ENCODE results near the gene TMEM17. TPM values are rescaled to one million over a fixed set of nuclear protein-coding genes. Genes with fewer than 3 reads are reported as not detected.
"Not testable (repeated sequence)": the region's sequence is repeated elsewhere in the genome, so short reads cannot be mapped to it uniquely, and the experiment has no call there.

TMEM17 gene, protein sequence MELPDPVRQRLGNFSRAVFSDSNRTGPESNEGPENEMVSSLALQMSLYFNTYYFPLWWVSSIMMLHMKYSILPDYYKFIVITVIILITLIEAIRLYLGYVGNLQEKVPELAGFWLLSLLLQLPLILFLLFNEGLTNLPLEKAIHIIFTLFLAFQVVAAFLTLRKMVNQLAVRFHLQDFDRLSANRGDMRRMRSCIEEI
- 8.0 and 9.3 TPM in 2 replicates for total RNA-seq (2014; rRNA removed; shearing (Covaris generic))
- 9.8 and 10.0 TPM in 2 replicates for polyA plus RNA-seq (2015; cell fraction: cytosol; rRNA removed)
- 8.0 and 9.7 TPM in 2 replicates for polyA plus RNA-seq (2015; cell fraction: nucleus; rRNA removed)

DNA sequence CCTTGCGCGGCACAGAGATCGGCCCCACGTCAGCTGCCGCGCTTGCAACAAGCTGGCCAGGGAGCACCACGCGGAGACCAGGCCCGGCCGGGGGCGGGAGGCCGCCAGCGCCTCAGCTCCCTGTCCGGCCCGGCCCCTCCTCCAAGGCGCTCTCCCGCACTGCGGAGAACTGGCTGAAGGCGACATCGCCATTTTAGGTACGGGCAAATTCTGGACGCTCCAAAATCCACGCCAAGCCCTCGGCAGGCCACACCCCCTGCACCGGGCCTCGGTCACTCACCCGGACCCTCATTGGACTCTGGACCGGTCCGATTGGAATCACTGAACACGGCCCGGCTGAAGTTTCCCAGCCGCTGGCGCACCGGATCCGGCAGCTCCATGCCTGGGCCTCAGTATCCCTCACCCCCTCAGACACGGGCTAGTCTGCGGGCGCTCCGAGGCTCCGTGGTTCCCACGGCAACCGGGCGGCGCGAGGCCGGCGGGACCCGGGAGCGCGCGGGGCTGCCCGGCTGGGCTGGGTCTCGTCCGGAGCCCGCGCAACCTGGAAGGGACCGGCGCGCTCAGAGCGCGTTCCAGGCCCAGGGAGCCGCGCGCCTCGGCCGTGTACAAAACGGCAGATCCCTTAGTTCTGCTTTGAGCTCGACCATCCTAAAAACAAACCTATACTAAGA is at the start of gene TMEM17:
Gene TMEM17 (minus strand): TSS at position 446 of the 671 bp plus-strand sequence. CDS start 66 bp downstream, at position 380.
- in situ Hi-C loops (cut with HindIII; ENCODE audit: low pct_unique_long_range_greater_than_20kb, low sequenced_read_pairs): no loop called here
- DNase-seq (ENCODE audit: low read depth, low spot score): peak; percentile 98

DNA sequence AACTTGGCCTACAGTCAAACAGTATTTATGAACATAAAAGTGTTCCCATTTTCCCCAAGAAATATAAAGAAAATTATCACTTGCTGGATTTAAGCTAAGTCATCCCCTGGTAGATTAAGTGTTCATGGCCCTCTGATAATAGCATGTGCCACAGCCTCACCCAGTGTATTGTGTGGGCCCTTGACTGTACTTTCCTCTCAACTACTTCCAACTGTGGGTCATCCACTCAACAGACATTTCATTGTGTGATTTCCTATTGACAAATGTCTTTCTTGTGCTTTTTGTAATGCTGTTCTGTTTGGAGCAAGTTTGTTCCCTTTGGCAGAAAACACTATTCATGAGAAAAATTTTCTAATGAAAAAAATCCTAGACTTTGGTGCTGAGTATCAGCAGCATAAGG is 48.4 kb upstream of the TMEM17 start:
- DNase-seq (ENCODE audit: low read depth, low spot score): peak; percentile 32
- in situ Hi-C loops (cut with HindIII; ENCODE audit: low pct_unique_long_range_greater_than_20kb, low sequenced_read_pairs): no loop called here

DNA sequence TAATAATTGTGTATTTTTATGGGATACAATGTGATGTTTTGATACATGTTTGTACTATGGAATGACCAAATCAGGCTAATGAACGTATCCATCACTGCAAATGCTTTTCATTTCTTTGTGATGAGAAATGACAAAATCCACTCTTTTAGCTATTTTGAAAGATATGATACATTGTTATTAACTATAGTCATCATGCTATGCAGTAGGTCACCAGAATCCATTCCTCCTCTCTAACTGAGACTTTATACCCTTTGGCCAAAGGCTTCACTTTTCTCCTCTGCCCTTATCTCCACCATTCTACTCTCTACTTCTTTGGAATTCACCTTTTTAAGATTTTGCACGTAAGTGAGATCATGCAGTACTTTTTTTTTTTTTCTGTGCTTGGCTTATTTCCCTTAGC is 44.5 kb upstream of the TMEM17 start:
- in situ Hi-C loops (cut with HindIII; ENCODE audit: low pct_unique_long_range_greater_than_20kb, low sequenced_read_pairs): no loop called here

DNA sequence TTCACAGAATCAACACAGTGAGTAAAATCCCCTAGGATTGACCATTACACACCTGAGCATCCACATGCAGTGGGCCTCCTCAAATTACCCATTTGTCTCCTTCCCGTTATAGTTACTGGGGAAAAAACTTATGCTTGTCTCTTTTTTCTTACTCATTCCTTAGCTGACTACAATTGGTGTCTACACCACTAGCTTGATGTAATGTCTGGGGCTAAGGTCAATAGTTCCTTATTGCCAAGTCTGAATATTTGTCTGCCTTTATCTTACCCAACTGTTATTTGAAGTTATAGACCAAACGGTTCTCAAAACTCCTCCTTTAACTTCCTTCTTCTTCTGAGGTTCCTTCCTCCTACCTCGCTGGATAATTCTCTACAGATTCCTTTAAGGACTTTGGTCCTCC is 41.9 kb upstream of the TMEM17 start:
- DNase-seq (ENCODE audit: low read depth, low spot score): no peak
- in situ Hi-C loops (cut with HindIII; ENCODE audit: low pct_unique_long_range_greater_than_20kb, low sequenced_read_pairs): no loop called here

More for the DNA sequence above, 44.5 kb upstream of the TMEM17 start:
- DNase-seq (ENCODE audit: low read depth, low spot score): no peak

DNA sequence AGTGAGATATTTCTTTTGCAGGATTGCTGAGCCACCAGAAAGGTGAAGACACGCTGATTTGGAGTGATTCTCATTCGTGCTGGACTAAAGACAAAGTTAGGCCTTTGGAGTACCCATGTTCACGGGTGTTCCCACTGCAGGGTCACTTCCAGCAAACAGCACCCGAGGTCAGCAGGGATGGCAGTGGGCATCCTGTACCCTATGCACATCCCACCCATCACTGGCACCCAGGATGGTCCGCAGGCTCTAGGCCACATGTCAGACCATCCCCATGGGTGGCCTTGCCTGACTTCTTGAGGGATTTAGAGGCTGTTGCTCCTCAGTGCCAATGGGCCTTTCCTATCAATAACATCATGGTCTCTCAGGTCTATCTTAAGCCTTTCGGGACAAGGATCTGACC is 39.3 kb upstream of the TMEM17 start:
- in situ Hi-C loops (cut with HindIII; ENCODE audit: low pct_unique_long_range_greater_than_20kb, low sequenced_read_pairs): no loop called here

DNA sequence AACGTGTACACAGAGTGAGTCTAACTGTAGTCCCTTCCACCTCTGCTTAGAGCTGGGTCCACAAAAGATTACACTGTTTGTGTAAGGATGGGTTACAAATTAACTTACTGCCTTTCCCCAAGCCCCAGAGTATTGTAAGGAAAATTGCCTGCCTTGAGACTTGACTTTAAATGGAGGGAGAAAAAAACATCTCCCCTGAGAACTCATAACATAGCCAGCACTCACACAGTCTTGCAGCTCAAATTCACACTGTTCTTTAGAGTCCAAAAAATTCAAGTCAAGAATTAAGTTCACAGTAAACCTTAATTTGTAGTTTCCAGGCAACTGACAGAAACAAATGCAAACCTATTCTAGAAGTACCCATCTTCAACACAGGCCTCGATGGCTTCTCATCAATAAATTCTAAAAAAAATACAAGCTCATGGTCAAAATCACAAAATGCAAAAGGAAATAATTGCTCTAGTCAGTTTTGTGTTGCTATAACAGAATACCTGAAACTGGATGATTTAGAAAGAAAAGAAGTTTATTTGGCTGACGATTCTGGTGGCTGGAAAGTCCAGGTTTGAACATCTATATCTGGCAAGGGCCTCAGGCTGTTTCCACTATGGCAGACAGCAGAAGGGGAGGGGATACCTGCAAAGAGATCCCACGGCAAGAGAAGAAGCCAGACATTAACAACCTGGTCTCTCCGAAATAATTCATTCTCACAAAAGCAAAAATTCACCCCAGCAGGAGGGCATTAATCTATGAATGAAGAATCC is 34.6 kb upstream of the TMEM17 start:
- in situ Hi-C loops (cut with HindIII; ENCODE audit: low pct_unique_long_range_greater_than_20kb, low sequenced_read_pairs): no loop called here

More for the DNA sequence above, 39.3 kb upstream of the TMEM17 start:
- DNase-seq (ENCODE audit: low read depth, low spot score): no peak

DNA sequence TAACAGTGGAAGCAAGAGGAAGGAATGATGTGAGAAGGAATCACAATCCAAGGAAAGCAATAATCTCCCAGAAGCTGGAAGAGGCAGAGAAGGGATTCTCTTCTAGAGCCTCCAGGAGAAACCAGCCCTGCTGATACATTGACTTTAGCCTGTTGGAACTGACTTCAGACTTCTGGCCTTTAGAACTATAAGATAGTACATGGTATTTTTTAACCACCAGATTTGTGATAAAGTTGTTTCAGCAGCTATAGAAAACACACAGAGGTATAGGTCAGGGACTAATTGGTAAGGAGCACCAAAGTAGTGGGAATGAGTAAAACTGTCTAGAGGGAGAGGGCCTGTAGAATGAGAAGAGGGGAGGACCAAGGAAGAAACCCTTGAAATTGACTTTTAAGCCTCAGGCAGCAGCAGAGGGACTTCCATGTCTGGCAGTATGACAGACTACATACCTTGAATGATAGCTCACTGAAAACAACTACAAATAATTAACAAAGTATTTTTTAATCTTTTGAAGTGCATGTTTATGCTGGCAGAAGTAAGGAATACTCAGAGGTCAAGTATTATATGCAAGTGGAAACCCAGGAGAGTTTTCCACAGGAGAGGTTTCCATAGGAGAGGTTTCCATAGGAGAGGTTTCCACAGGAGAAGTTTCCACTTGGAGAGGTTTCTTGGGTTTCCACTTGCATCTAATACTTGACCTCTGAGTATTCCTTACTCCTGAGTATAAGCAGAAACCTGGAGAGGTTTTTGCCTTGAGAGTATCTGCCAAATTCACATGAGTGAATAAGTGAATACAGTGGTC is 33.8 kb upstream of the TMEM17 start:
- in situ Hi-C loops (cut with HindIII; ENCODE audit: low pct_unique_long_range_greater_than_20kb, low sequenced_read_pairs): no loop called here
- DNase-seq (ENCODE audit: low read depth, low spot score): no peak

More for the DNA sequence above, 34.6 kb upstream of the TMEM17 start:
- DNase-seq (ENCODE audit: low read depth, low spot score): no peak

DNA sequence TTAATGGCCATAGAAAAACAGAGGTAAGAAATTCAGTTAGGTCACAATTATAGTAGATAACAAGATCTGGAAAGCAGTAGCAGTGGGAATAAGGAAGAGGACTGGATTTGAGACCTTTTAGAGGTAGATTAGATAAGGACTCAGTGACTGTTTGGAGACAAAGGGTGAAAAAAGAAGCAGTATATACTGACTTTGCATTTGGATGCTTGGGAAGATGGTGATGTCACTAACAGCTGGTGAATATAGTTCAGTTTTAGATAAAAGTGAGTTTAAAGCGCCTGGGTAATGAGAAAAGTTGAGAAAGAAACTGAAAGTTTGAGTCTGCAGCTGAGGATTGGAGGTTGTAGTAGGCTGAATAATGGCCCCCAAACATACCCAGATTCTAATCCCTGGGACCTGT is 32.8 kb upstream of the TMEM17 start:
- in situ Hi-C loops (cut with HindIII; ENCODE audit: low pct_unique_long_range_greater_than_20kb, low sequenced_read_pairs): no loop called here
- DNase-seq (ENCODE audit: low read depth, low spot score): no peak

DNA sequence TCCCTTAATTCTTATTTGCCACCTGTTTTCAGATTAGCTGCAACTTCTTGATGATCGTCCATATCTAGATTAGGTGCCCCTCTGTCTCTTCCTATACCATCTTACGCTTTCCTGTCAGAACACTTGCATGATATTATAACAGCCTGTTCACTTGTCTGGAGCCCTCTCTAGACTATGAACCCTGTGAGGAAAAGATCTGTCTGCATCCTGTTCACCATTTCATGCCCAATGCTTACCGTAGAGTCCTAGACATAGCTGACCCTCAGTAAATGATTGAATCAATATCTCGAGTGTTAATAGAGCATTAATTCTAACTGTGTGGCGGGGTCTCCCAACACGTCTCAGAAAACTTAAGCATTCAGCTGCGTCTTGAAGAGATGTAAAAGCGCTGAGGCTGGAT is 31.8 kb upstream of the TMEM17 start:
- no peak for DNase-seq (ENCODE audit: low read depth, low spot score)
- in situ Hi-C loops (cut with HindIII; ENCODE audit: low pct_unique_long_range_greater_than_20kb, low sequenced_read_pairs): no loop called here

DNA sequence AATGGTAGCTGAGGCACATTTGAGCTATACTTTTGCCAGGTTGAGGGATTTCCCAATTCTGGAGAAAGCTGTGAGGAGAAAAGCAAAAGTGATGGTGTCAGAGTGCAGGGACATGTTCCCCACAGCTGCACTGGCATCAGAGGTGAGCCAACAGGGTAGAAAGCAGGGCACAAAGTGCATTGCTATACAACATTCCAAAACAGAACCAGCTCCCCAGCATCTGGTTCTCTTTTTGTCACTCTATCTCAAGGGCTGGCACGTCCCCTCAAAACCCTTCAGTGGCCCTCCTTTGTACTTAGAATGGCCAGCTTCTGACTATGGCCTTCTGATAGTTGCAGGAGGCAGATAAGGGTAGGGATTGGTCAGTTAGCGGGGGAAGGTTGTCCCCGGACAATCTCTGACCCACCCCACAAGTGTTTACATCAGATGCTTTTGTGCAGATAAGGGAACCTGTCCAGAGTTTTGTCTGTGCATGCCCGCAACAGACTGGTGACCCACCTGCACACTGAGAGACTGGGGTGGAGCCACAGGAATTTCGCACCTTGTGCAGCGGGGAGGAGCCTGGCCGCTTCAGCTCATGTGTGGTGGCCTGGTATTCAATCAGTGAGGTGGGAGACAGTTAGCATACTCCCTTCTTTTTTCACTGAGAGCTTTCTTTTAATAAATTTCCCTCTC is 31.0 kb upstream of the TMEM17 start:
- no peak for DNase-seq (ENCODE audit: low read depth, low spot score)
- in situ Hi-C loops (cut with HindIII; ENCODE audit: low pct_unique_long_range_greater_than_20kb, low sequenced_read_pairs): no loop called here

DNA sequence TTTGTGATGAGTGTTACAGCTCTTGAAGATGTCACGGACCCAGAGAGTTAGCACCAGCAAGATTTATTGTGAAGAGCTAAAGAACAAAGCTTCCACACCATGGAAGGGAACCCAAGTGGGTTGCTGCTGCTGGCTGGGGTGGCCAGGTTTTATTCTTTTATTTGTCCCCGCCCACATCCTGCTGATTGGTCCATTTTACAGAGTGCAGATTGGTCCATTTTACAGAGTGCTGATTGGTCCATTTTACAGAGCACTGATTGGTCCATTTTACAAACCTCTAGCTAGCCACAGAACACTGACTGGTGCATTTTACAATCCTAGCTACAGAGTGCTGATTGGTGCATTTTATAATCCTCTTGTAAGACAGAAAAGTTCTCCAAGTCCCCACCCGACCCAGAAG is 29.5 kb upstream of the TMEM17 start:
- DNase-seq (ENCODE audit: low read depth, low spot score); in situ Hi-C loops (cut with HindIII; ENCODE audit: low pct_unique_long_range_greater_than_20kb, low sequenced_read_pairs): not testable (repeated sequence)

DNA sequence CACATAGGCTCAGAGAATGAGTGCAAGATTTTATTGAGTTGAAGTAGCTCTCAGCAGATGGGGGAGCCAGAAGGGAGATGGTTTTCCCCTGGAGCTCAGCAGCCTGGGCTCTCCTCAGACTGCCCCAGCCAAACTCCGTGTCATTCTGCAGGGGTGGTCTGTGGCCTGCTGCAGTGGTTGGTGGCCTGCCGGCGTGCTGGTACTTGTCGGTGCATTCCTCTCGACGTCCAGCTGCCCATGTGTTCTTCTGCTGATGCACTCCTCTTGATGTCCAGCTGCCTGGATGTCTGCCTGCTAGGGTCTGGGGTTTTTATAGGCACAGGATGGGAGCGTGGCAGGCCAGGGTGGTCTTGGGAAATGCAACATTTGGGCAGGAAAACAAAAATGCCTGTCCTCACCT is 25.6 kb upstream of the TMEM17 start:
- in situ Hi-C loops (cut with HindIII; ENCODE audit: low pct_unique_long_range_greater_than_20kb, low sequenced_read_pairs): no loop called here

DNA sequence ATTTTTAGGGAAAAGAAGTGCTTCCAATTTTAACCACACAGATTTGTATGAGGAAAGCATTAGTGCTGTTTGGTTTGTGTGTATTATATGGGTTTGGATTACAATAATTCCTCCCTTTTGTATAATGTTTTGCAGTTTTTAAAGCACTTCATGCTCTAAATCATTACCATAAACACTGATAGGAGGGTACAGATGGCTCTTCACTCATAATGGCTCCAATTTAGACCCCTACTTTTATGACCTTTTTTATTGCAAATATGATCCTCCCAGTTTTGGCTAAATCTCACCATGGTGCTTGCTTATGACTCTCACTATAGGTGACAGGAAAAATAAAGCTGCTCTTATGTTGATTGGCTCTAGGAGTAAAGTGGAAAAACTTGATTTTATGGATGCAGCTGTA is 23.8 kb upstream of the TMEM17 start:
- in situ Hi-C loops (cut with HindIII; ENCODE audit: low pct_unique_long_range_greater_than_20kb, low sequenced_read_pairs): no loop called here
- DNase-seq (ENCODE audit: low read depth, low spot score): no peak

More for the DNA sequence above, 25.6 kb upstream of the TMEM17 start:
- DNase-seq (ENCODE audit: low read depth, low spot score): no peak

DNA sequence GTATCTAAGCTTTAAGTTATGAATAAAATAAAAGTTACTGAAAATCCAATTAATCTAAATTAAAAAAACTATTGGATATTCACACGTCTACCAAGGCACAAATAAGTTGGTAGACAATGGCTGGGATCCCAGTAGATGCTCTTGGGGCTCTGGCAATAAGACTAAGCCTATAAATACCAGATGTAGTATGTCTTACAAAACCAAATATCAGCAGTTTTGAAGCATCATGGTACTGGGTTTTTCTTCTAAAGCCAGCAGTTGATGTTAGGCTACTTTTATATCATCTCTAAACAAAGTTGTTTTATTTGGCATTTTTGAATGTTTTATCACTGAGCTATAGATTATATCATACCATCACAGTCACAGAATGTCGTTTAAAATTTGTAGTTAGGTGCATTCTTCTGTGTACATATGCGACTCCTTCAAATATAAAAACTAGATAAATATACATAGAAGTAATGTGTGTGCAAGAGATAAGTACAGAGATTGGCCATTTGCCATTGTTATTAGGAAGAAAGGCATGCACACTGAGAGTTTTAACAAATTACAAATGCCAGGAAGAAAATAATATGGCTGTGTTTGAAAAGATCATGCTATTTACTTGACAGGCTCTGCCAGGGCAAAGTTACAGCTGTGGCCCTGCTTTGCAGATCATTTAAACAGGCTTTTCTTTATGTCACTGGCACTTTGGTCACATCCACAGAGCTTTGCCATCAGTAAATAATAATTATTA is 21.6 kb upstream of the TMEM17 start:
- DNase-seq (ENCODE audit: low read depth, low spot score): no peak
- in situ Hi-C loops (cut with HindIII; ENCODE audit: low pct_unique_long_range_greater_than_20kb, low sequenced_read_pairs): no loop called here

DNA sequence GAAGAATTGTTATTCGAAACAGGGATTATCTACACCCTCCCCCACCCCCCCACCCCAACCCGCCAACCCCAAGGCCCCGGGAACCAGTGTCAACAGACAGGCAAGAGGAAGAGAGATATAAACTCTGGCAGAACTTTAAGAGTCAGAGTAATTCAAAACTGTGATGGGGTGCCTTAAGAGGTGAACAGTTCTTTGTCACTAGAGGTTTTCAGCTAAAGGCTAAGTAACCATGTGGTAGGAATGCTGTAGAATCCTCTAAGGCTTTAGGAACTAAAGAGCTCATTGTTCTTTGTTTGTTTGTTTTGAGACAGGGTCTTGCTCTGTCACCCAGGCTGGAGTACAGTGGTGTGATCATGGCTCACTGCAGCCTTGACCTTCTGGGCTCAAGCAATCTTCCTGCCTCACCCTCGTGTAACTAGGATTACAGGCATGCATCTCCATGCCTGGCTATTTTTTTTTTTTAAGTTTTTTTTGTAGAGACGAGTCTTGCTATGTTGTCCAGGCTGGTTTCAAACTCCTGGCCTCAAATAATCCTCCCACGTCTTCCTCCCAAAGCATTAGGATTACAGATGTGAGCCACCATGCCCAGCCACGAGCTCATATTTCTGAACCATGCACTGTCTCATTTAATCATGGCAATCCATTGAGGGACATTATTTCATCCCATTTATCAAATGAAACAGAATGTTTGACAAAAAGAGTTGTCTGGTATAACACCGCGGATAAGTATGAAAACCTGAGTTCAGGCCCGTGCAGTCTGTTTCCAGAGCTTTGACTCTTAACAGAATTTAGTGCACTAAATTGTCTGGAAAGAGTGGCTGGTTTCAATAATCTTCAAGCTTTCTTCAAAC is 20.8 kb upstream of the TMEM17 start:
- in situ Hi-C loops (cut with HindIII; ENCODE audit: low pct_unique_long_range_greater_than_20kb, low sequenced_read_pairs): no loop called here
- DNase-seq (ENCODE audit: low read depth, low spot score): peak; percentile 92

Data from SK-MEL-5 (cell line).